Measurements from ENCODE around the gene CFAP299. TPM values are rescaled to one million over a fixed set of nuclear protein-coding genes. Genes with fewer than 3 reads are reported as not detected.
"Not testable (repeated sequence)": the region's sequence is repeated elsewhere in the genome, so short reads cannot be mapped to it uniquely, and the experiment has no call there.

CFAP299 gene
- total and polyA plus RNA-seq, 2 of the 13 experiments (the other 11 are each of a cell fraction or from before 2014, with no cell fraction given) = not detected

DNA sequence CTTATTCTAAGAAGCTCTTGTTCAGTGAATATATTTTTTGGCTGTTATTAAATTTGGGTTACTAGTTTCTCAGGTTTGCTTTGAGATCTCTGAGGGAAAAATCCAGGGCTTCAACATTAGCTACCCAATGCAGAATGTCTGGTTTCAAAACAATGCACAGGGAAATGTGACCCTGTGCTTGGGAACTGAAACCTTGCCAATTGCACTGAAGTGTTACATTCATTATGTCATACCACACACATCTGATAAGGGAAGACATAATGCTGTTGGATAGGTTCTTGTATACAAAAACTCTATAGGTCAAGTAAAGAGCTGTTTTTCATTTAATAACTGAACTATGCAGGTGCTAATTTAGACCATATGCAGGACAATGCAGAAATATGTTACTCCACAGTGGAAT is 349.7 kb downstream of the CFAP299 start:
- Histone ChIP-seq H3K79me2 (ENCODE audit: insufficient read depth, low read length) (no peaks in the 10 kb centered on the region), H3K4me3 (replicated peaks in 1 of 3; ENCODE audit: insufficient read depth in 1 of 3, low read depth in 2 of 3, low read length in 3 of 3) (no peak overlapping the region), H3K9ac (ENCODE audit: insufficient read depth, low read depth, low read length) (no peak overlapping the region), H3K36me3 (replicated peaks in 1 of 2; ENCODE audit: control insufficient read depth in 1 of 2, insufficient read depth in 2 of 2, low read length in 2 of 2) (no peaks in the 10 kb centered on the region), H3K4me1 (ENCODE audit: insufficient read depth, low read length) (no peaks in the 10 kb centered on the region), H3K27me3 (ENCODE audit: control insufficient read depth in 1 of 2, insufficient read depth in 2 of 2, low read length in 2 of 2) (no peaks in the 10 kb centered on the region), H3K4me2 (ENCODE audit: low read depth, low read length) (no peak overlapping the region), H2AFZ (ENCODE audit: low read length) (no peak overlapping the region), H4K20me1 (ENCODE audit: insufficient read depth, low read length) (no peaks in the 10 kb centered on the region), H3K9me3 (ENCODE audit: low read length) (no peaks in the 10 kb centered on the region), H3K27ac (ENCODE audit: extremely low read length, insufficient read depth, low read length) (no peak overlapping the region)
- intact Hi-C loops (cut with micrococcal nuclease; ENCODE audit: unreplicated experiment) = no loop called here
- no peak for ATAC-seq
- BruUV-seq (replicated peaks) = no TSS peak
- in situ Hi-C loops (cut with HindIII; ENCODE audit: extremely low pct_ligation_motif_present, low pct_unique_long_range_greater_than_20kb) = no loop called here
- ChIA-PET CTCF (ENCODE audit: low intra/inter-chr PET ratio, low total read pairs) (no interaction called here), POLR2A (no interaction called here)
- no peak for DNase-seq (ENCODE audit: low spot score)
- TF ChIP-seq HDAC2 (CRISPR knock-in tag; IDR thresholded peaks at IDR 0.05) (no peak), ZNF678 (CRISPR knock-in tag; IDR thresholded peaks at IDR 0.05) (no peak), BRCA1 (CRISPR knock-in tag; IDR thresholded peaks at IDR 0.05) (no peak), ZNF230 (CRISPR knock-in tag; IDR thresholded peaks at IDR 0.05) (no peak), TGIF2 (CRISPR knock-in tag; IDR thresholded peaks at IDR 0.05) (no peak), ZNF569 (CRISPR knock-in tag; IDR thresholded peaks at IDR 0.05; ENCODE audit: borderline replicate concordance) (no peak), ETV6 (CRISPR knock-in tag; conservative IDR thresholded peaks at IDR 0.05) (no peak), HNF4G (IDR thresholded peaks at IDR 0.05; ENCODE audit: borderline replicate concordance, low read depth, low read length) (no peak), HNF4G (CRISPR knock-in tag; IDR thresholded peaks at IDR 0.05; ENCODE audit: borderline replicate concordance, low read depth) (no peak), CENPX (CRISPR knock-in tag; IDR thresholded peaks at IDR 0.05) (no peak), ZNF670 (CRISPR knock-in tag; IDR thresholded peaks at IDR 0.05; ENCODE audit: borderline replicate concordance) (no peak), CBX5 (CRISPR knock-in tag; IDR thresholded peaks at IDR 0.05; ENCODE audit: borderline replicate concordance) (no peak), CENPT (CRISPR knock-in tag; IDR thresholded peaks at IDR 0.05; ENCODE audit: low read depth) (no peak), ZNF562 (CRISPR knock-in tag; IDR thresholded peaks at IDR 0.05; ENCODE audit: borderline replicate concordance) (no peak), ZNF30 (CRISPR knock-in tag; IDR thresholded peaks at IDR 0.05) (no peak), PAWR (CRISPR knock-in tag; IDR thresholded peaks at IDR 0.05; ENCODE audit: borderline replicate concordance) (no peak)
- no peak for FAIRE-seq

- H3K4me2 ChIP-seq (ENCODE audit: low read depth, low read length); H3K36me3 ChIP-seq (replicated peaks in 1 of 2; ENCODE audit: control insufficient read depth in 1 of 2, insufficient read depth in 2 of 2, low read length in 2 of 2); in situ Hi-C loops (cut with HindIII; ENCODE audit: extremely low pct_ligation_motif_present, low pct_unique_long_range_greater_than_20kb); H3K4me3 ChIP-seq (replicated peaks in 1 of 3; ENCODE audit: insufficient read depth in 1 of 3, low read depth in 2 of 3, low read length in 3 of 3); ATAC-seq; H3K4me1 ChIP-seq (ENCODE audit: insufficient read depth, low read length); DNase-seq (ENCODE audit: low spot score); H3K27me3 ChIP-seq (ENCODE audit: control insufficient read depth in 1 of 2, insufficient read depth in 2 of 2, low read length in 2 of 2); intact Hi-C loops (cut with micrococcal nuclease; ENCODE audit: unreplicated experiment); CTCF ChIA-PET (ENCODE audit: low intra/inter-chr PET ratio, low total read pairs); H4K20me1 ChIP-seq (ENCODE audit: insufficient read depth, low read length); BruUV-seq (replicated peaks); POLR2A ChIA-PET; H3K27ac ChIP-seq (ENCODE audit: extremely low read length, insufficient read depth, low read length); H2AFZ ChIP-seq (ENCODE audit: low read length); FAIRE-seq; H3K79me2 ChIP-seq (ENCODE audit: insufficient read depth, low read length); H3K9ac ChIP-seq (ENCODE audit: insufficient read depth, low read depth, low read length); H3K9me3 ChIP-seq (ENCODE audit: low read length): not testable (repeated sequence)
- WGBS (ENCODE audit: low lambda C conversion rate) = 72% methylated on average over 9 of the region's 23 CpGs
Measured at GRCh38 chr4:80687736-80688135, 352.2 kb downstream of the CFAP299 start.

All from HepG2 (cell line).